SK-N-SH (cell line): ENCODE measurements around the gene ZSCAN2. TPM values are rescaled to one million over a fixed set of nuclear protein-coding genes. Genes with fewer than 3 reads are reported as not detected.
"Not testable (repeated sequence)": the region's sequence is repeated elsewhere in the genome, so short reads cannot be mapped to it uniquely, and the experiment has no call there.

Experiments used
- CTCF ChIA-PET: fragments of 300-600, 350-600 bp; formaldehyde crosslinking; extraction: SDS; loops from one replicate; lab custom pipeline; 2021; lab: Yijun Ruan, JAX
- POLR2A ChIA-PET: fragments of 350-600 bp; sonication (Branson Sonifier 250); formaldehyde crosslinking; extraction: SDS; loops from one replicate; lab custom pipeline; 2020; ENCODE audit warnings: antibody characterized with exemption, inconsistent platforms; lab: Yijun Ruan, JAX
- DNase-seq: peaks from one replicate; pipeline ENCODE4 v3.0.0; 2012
- H2AFZ ChIP-seq: fragments of 200-600 bp; sonication (generic); 2 replicates; pipeline ENCODE4 v1.8.1; 2016; ENCODE audit warnings: antibody characterized with exemption, mild to moderate bottlenecking, low read depth
- H3F3A ChIP-seq: fragments of 200-600 bp; sonication (generic); replicated peaks from 2 replicates; pipeline ENCODE3; 2016; ENCODE audit warnings: antibody characterized with exemption, mild to moderate bottlenecking; ENCODE audit not compliant: insufficient read depth
- H3K27ac ChIP-seq, 2 experiments: fragments of 200-500 bp in 1 of 2; fragments of 200-600 bp in 1 of 2; sonication (Bioruptor generic) in 1 of 2; sonication (generic), shearing (Covaris generic) in 1 of 2; 2 replicates each; pipeline versions ENCODE4 v1.5.1 to v1.6.1; 2014 to 2016; ENCODE audit warnings: low read depth in 2 of 2, inconsistent platforms in 1 of 2, low read length in 1 of 2, mild to moderate bottlenecking in 1 of 2, mixed read lengths in 1 of 2
- H3K27me3 ChIP-seq: fragments of 200-600 bp; sonication (generic), shearing (Covaris generic); 2 replicates; pipeline ENCODE4 v1.6.1; 2016; ENCODE audit warnings: mixed run types; ENCODE audit not compliant: insufficient read depth
- H3K36me3 ChIP-seq, 2 experiments: fragments of 200-500 bp in 1 of 2; fragments of 200-600 bp in 1 of 2; sonication (Bioruptor generic) in 1 of 2; sonication (generic) in 1 of 2; replicated peaks in 1 of 2; 2 replicates each; pipeline versions ENCODE3 to v1.5.1; 2014 to 2016; ENCODE audit warnings: low read length in 1 of 2, mild to moderate bottlenecking in 1 of 2; ENCODE audit not compliant: insufficient read depth in 2 of 2, control insufficient read depth in 1 of 2
- H3K4me1 ChIP-seq, 2 experiments: fragments of 200-500 bp in 1 of 2; fragments of 200-600 bp in 1 of 2; sonication (Bioruptor generic) in 1 of 2; sonication (generic), shearing (Covaris generic) in 1 of 2; 2 replicates each; pipeline versions ENCODE4 v1.5.1 to v1.6.1; 2014 to 2016; ENCODE audit warnings: low read depth in 1 of 2, low read length in 1 of 2, mixed run types in 1 of 2; ENCODE audit not compliant: insufficient read depth in 2 of 2, control insufficient read depth in 1 of 2
- H3K4me2 ChIP-seq: fragments of 200-600 bp; sonication (generic), shearing (Covaris generic); 2 replicates; pipeline ENCODE4 v1.6.1; 2017; ENCODE audit warnings: mixed run types
- H3K4me3 ChIP-seq, 2 experiments: fragments of 200-500 bp in 1 of 2; fragments of 200-600 bp in 1 of 2; sonication (Bioruptor generic) in 1 of 2; sonication (generic), shearing (Covaris generic) in 1 of 2; 2 replicates each; pipeline versions ENCODE4 v1.5.1 to v1.8.1; 2014 to 2016; ENCODE audit warnings: low read depth in 2 of 2, inconsistent platforms in 1 of 2, low read length in 1 of 2, mild to moderate bottlenecking in 1 of 2, mixed read lengths in 1 of 2, moderate library complexity in 1 of 2
- H3K79me2 ChIP-seq: fragments of 200-600 bp; sonication (generic); 2 replicates; pipeline ENCODE4 v1.8.1; 2017; ENCODE audit warnings: mild to moderate bottlenecking; ENCODE audit not compliant: insufficient read depth
- H3K9ac ChIP-seq: fragments of 200-600 bp; sonication (generic); 2 replicates; pipeline ENCODE4 v1.6.1; 2017; ENCODE audit warnings: mixed run types
- H3K9me2 ChIP-seq: fragments of 200-600 bp; sonication (generic); 2 replicates; pipeline ENCODE4 v1.6.1; 2017; ENCODE audit warnings: mixed run types
- H3K9me3 ChIP-seq: fragments of 200-600 bp; sonication (generic); 2 replicates; pipeline ENCODE4 v1.6.1; 2017; ENCODE audit warnings: mixed run types, mild to moderate bottlenecking, moderate library complexity
- H4K20me1 ChIP-seq: fragments of 200-600 bp; sonication (generic); 2 replicates; pipeline ENCODE4 v1.6.1; 2017; ENCODE audit warnings: mild to moderate bottlenecking, mixed run types; ENCODE audit not compliant: insufficient read depth
- CHD2 ChIP-seq: fragments of 150-350 bp; IDR thresholded peaks from 2 replicates; pipeline ENCODE4 v1.6.1; 2018; ENCODE audit warnings: low read length; ENCODE audit not compliant: partially characterized antibody
- EP300 ChIP-seq, 2 experiments: IDR thresholded peaks; 2 replicates each; pipeline versions ENCODE4 v1.4.0 to v1.6.1; 2012; ENCODE audit warnings: borderline replicate concordance in 1 of 2, low read depth in 1 of 2, low read length in 1 of 2
- FOSL2 ChIP-seq: IDR thresholded peaks from 2 replicates; pipeline ENCODE4 v1.4.0; 2012; ENCODE audit warnings: low read depth, mild to moderate bottlenecking, moderate library complexity, borderline replicate concordance
- FOXJ3 ChIP-seq: sonication (generic); formaldehyde crosslinking; IDR thresholded peaks from 2 replicates; pipeline ENCODE4 v1.5.1; 2020; ENCODE audit warnings: mild to moderate bottlenecking, missing genetic modification reagents
- IRF3 ChIP-seq: fragments of 150-350 bp; IDR thresholded peaks from 2 replicates; pipeline ENCODE4 v1.6.1; 2016; ENCODE audit warnings: mild to moderate bottlenecking, low read depth, low read length
- JUND ChIP-seq: IDR thresholded peaks from 2 replicates; pipeline ENCODE4 v1.4.0; 2012
- SMC3 ChIP-seq: IDR thresholded peaks from 2 replicates; pipeline ENCODE4 v1.6.1; 2012; ENCODE audit warnings: low read depth, low read length, improper control_type of control experiment
- TAF1 ChIP-seq: IDR thresholded peaks from 2 replicates; pipeline ENCODE4 v1.6.1; 2012; ENCODE audit warnings: low read depth, mild to moderate bottlenecking, low read length, moderate library complexity, borderline replicate concordance
- USF2 ChIP-seq: fragments of 150-350 bp; IDR thresholded peaks from 2 replicates; pipeline ENCODE4 v1.6.1; 2017; ENCODE audit warnings: antibody characterized with exemption, low read length, low read depth, borderline replicate concordance
- WGBS: methylation state at CpG from one replicate; pipeline ENCODE4 v1.1.6; 2017; ENCODE audit warnings: low lambda C conversion rate; 5-methylcytosine and 5-hydroxymethylcytosine counted together
- polyA plus RNA-seq, 3 experiments: library from polyadenylated mRNA; depleted of rRNA; stranded (reverse); fragments of >200 nt; gene quantifications; 2 replicates each; pipeline ENCODE4 v1.2.3, GENCODE V29; 2012
- TF ChIP-seq, protein P1 (sequence below): IDR thresholded peaks from 2 replicates; pipeline ENCODE4 v1.4.0; 2012; ENCODE audit warnings: low read depth

ZSCAN2 gene
- polyA plus RNA-seq, 1 of the 3 experiments (the other 2 are of a cell fraction), result 22.0 TPM

- H3K27ac ChIP-seq, H3K27me3 ChIP-seq, H3K79me2 ChIP-seq, H3K9me2 ChIP-seq, DNase-seq, H3K4me3 ChIP-seq, H3K9me3 ChIP-seq, H3K9ac ChIP-seq, H4K20me1 ChIP-seq, H3F3A ChIP-seq, H3K4me1 ChIP-seq, H3K4me2 ChIP-seq, H2AFZ ChIP-seq: not testable (repeated sequence)
- CTCF ChIA-PET, result interaction anchor here (1.4 to 1.7 kb wide), 2 partner anchors 12 to 286 kb away, joined by 5 read pairs; partner anchors contain the start of gene WDR73
- WGBS, result 98% methylated on average over 9 of the region's 9 CpGs
- peaks cover 47 to 57% of the 10 kb centered on the region in 2 experiments for H3K36me3 ChIP-seq
- POLR2A ChIA-PET, result interaction anchor here (1.9 kb wide), 1 partner anchor 12 kb away, joined by 8 read pairs; the partner anchor contains the start of gene WDR73
These were observed 41.1 kb downstream of the ZSCAN2 start for GRCh38 chr15:84641871-84642270.

DNA sequence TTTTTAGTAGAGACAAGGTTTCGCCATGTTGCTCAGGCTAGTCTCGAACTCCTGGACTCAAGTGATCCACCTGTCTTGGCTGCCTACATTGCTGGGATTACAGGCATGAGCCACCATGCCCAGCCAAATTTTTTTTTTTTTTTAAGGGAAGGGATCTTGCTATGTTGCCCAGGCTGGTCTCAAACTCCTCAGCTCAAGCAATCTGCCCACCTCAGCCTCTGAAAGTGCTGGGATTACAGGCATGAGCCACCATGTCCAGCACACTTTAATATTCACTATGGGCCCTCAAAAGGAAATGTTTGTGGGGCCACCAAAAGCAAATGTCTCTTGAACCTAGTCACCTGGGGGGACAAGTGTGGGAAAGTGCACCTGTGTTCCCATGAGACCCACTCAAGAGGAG is 41.8 kb downstream of the ZSCAN2 start:
- H3K27me3 ChIP-seq, H3K9ac ChIP-seq, H3K27ac ChIP-seq, H4K20me1 ChIP-seq, H2AFZ ChIP-seq, H3K4me2 ChIP-seq, H3K9me2 ChIP-seq, DNase-seq, H3F3A ChIP-seq, H3K4me3 ChIP-seq, H3K79me2 ChIP-seq, H3K4me1 ChIP-seq, H3K9me3 ChIP-seq: not testable (repeated sequence)
- ChIA-PET POLR2A (interaction anchor here (0.6 to 1.9 kb wide), 3 partner anchors 11 to 256 kb away, joined by 3 to 8 read pairs (median 4); partner anchors contain the start of gene WDR73), CTCF (interaction anchor here (1.0 to 1.7 kb wide), 4 partner anchors 11 to 286 kb away, joined by 3 to 5 read pairs (median 4); partner anchors contain the start of gene WDR73)
- peaks cover 47 to 54% of the 10 kb centered on the region in 2 experiments for H3K36me3 ChIP-seq
- 67% methylated on average over 2 of the region's 2 CpGs for WGBS

DNA sequence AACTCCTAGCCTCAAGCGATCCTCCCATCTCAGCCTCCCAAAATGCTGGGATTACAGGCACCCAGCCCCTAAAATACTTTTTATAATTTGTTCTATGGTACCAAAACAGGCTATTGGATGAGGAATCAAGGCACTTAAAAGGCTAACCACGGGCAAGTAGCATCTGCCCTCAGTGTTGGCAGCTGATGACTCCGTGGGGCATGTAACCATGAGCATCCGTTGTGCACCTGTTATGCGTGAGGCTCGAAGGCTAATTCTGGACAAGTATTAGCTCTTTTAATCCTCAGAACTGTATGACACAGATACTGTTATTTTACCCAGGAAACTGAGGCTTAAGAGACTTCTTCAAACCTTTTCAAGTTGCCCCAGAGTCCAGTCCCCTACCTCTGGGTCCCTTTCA is 43.0 kb downstream of the ZSCAN2 start:
- ChIA-PET POLR2A (interaction anchor here (1.5 kb wide), 1 partner anchor 10 kb away, joined by 6 read pairs; the partner anchor contains the start of gene WDR73), CTCF (interaction anchor here (1.6 kb wide), 1 partner anchor 10 kb away, joined by 5 read pairs; the partner anchor contains the start of gene WDR73)
- Histone ChIP-seq H3K4me3 (no peak overlapping the region), H3K4me2 (no peak overlapping the region), H3K4me1 (no peaks in the 10 kb centered on the region; a peak in 1 of 4 replicates), H3K9me2 (no peaks in the 10 kb centered on the region), H3K9ac (no peak overlapping the region), H3F3A (peaks cover 4% of the 10 kb centered on the region), H3K79me2 (peaks cover 6% of the 10 kb centered on the region; the same call in 1 of the 2 replicates), H3K27ac (no peak overlapping the region), H3K36me3 (peaks cover 57 to 61% of the 10 kb centered on the region in 2 experiments), H3K27me3 (no peaks in the 10 kb centered on the region), H2AFZ (no peak overlapping the region), H3K9me3 (no peaks in the 10 kb centered on the region), H4K20me1 (no peaks in the 10 kb centered on the region)
- TF ChIP-seq, protein P1, sequence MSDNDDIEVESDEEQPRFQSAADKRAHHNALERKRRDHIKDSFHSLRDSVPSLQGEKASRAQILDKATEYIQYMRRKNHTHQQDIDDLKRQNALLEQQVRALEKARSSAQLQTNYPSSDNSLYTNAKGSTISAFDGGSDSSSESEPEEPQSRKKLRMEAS, result no peak
- no peak for TF ChIP-seq JUND
- TF ChIP-seq TAF1, result no peak
- no peak for TF ChIP-seq USF2
- TF ChIP-seq FOSL2, result no peak
- no peak for TF ChIP-seq IRF3
- no peak for TF ChIP-seq EP300 (IDR thresholded peaks at IDR 0.05; ENCODE audit: borderline replicate concordance in 1 of 2, low read depth in 1 of 2, low read length in 1 of 2)
- TF ChIP-seq CHD2, result no peak
- TF ChIP-seq FOXJ3 (CRISPR knock-in tag), result no peak
- TF ChIP-seq SMC3, result no peak
- WGBS, result 87% methylated on average over 6 of the region's 6 CpGs
- DNase-seq, result no peak
